Loucy (cell line): ENCODE data around the gene SLTM.

Experiments used
- H2AFZ ChIP-seq: fragments of 200-600 bp; sonication (generic); 2 replicates; pipeline ENCODE4 v1.6.0; 2016; ENCODE audit warnings: antibody characterized with exemption, mild to moderate bottlenecking, low read length, moderate library complexity
- H3F3A ChIP-seq: fragments of 200-600 bp; 2 replicates; pipeline ENCODE4 v1.6.0; 2016; ENCODE audit warnings: antibody characterized with exemption, low read depth, mild to moderate bottlenecking
- H3K27me3 ChIP-seq: fragments of 200-600 bp; sonication (generic); 2 replicates; pipeline ENCODE4 v1.6.1; 2014; ENCODE audit warnings: low read length, mild to moderate bottlenecking; ENCODE audit not compliant: insufficient read depth, poor library complexity, severe bottlenecking
- H3K36me3 ChIP-seq: fragments of 200-600 bp; sonication (generic); 2 replicates; pipeline ENCODE4 v1.6.1; 2016; ENCODE audit warnings: low read length; ENCODE audit not compliant: insufficient read depth
- H3K4me1 ChIP-seq: fragments of 200-600 bp; sonication (generic); 2 replicates; pipeline ENCODE4 v1.5.1; 2014; ENCODE audit warnings: low read length, mild to moderate bottlenecking; ENCODE audit not compliant: insufficient read depth, poor library complexity, severe bottlenecking
- H3K4me2 ChIP-seq: fragments of 200-600 bp; sonication (generic); 2 replicates; pipeline ENCODE4 v1.6.0; 2014; ENCODE audit warnings: antibody characterized with exemption, low read length, low read depth, mild to moderate bottlenecking; ENCODE audit not compliant: poor library complexity, severe bottlenecking
- H3K4me3 ChIP-seq: fragments of 200-600 bp; sonication (generic); 2 replicates; pipeline ENCODE4 v1.5.1; 2014; ENCODE audit warnings: low read length, mild to moderate bottlenecking, mixed read lengths; ENCODE audit not compliant: poor library complexity, severe bottlenecking
- H3K79me2 ChIP-seq: fragments of 200-600 bp; sonication (generic); 2 replicates; pipeline ENCODE4 v1.6.1; 2014; ENCODE audit warnings: low read length; ENCODE audit not compliant: insufficient read depth
- H3K9ac ChIP-seq: fragments of 200-600 bp; sonication (generic); 2 replicates; pipeline ENCODE4 v1.6.0; 2014; ENCODE audit warnings: mild to moderate bottlenecking, low read depth, low read length, moderate library complexity; ENCODE audit not compliant: poor library complexity, severe bottlenecking
- H3K9me2 ChIP-seq: fragments of 200-600 bp; sonication (generic); replicated peaks from 2 replicates; pipeline ENCODE4 v1.6.1; 2016; ENCODE audit warnings: low read depth, low read length, mixed read lengths
- H3K9me3 ChIP-seq: fragments of 200-600 bp; sonication (generic); 2 replicates; pipeline ENCODE4 v1.6.1; 2014; ENCODE audit warnings: mild to moderate bottlenecking, antibody characterized with exemption, low read length, low read depth; ENCODE audit not compliant: insufficient read depth
- H4K20me1 ChIP-seq: fragments of 200-600 bp; sonication (generic); 2 replicates; pipeline ENCODE4 v1.6.0; 2014; ENCODE audit warnings: antibody characterized with exemption, low read length, mild to moderate bottlenecking; ENCODE audit not compliant: insufficient read depth, poor library complexity, severe bottlenecking
- EZH2phosphoT487 ChIP-seq: fragments of 200-600 bp; IDR thresholded peaks from 2 replicates; pipeline ENCODE4 v1.6.1; 2018; ENCODE audit warnings: antibody characterized with exemption, mild to moderate bottlenecking, moderate library complexity, borderline replicate concordance
- TF ChIP-seq, protein P1 (sequence below): fragments of 200-600 bp; sonication (generic); conservative IDR thresholded peaks from 2 replicates; pipeline ENCODE4 v1.5.1; 2014; ENCODE audit warnings: mild to moderate bottlenecking, antibody characterized with exemption, low read length

The SLTM gene

GRCh38 chr15:58980351-58980939, 47.0 kb upstream of the SLTM start:
- Histone ChIP-seq H2AFZ (no peak overlapping the region), H3K9me2 (no peaks in the 10 kb centered on the region), H3K4me2 (peak overlapping the region; percentile 80), H3K9ac (no peak overlapping the region), H3F3A (peaks cover 6% of the 10 kb centered on the region), H3K4me3 (no peak overlapping the region), H3K9me3 (no peaks in the 10 kb centered on the region), H3K79me2 (no peaks in the 10 kb centered on the region), H3K36me3 (no peaks in the 10 kb centered on the region), H4K20me1 (peaks cover 3% of the 10 kb centered on the region), H3K4me1 (peaks cover 14% of the 10 kb centered on the region), H3K27me3 (no peaks in the 10 kb centered on the region)
- TF ChIP-seq, protein P1, sequence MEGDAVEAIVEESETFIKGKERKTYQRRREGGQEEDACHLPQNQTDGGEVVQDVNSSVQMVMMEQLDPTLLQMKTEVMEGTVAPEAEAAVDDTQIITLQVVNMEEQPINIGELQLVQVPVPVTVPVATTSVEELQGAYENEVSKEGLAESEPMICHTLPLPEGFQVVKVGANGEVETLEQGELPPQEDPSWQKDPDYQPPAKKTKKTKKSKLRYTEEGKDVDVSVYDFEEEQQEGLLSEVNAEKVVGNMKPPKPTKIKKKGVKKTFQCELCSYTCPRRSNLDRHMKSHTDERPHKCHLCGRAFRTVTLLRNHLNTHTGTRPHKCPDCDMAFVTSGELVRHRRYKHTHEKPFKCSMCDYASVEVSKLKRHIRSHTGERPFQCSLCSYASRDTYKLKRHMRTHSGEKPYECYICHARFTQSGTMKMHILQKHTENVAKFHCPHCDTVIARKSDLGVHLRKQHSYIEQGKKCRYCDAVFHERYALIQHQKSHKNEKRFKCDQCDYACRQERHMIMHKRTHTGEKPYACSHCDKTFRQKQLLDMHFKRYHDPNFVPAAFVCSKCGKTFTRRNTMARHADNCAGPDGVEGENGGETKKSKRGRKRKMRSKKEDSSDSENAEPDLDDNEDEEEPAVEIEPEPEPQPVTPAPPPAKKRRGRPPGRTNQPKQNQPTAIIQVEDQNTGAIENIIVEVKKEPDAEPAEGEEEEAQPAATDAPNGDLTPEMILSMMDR, result peak; percentile 70
- no peak for TF ChIP-seq EZH2phosphoT487

DNA sequence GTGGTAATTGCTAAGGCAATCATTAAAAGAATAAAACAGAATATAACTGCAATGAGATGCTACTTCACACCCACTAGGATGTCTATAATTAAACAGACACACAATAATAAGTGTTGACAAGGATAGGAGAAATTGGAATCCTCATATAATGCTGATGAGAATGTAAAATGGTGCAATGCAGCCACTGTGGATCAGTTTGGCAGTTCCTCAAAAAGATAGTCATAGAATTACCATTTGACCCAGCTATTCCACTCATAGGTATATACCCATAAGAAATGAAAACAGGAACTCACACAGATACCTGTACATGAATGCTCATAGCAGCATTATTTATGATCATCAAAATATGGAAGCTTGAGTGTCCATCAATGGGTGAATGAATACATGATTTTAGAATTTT, 44.4 kb upstream of the SLTM start:
- no peak overlapping the region for H2AFZ ChIP-seq
- H3K4me1 ChIP-seq, result peaks cover 14% of the 10 kb centered on the region
- H4K20me1 ChIP-seq, result peaks cover 3% of the 10 kb centered on the region
- no peak overlapping the region for H3K4me2 ChIP-seq
- H3K27me3 ChIP-seq, result peaks cover 11% of the 10 kb centered on the region
- no peak overlapping the region for H3K9ac ChIP-seq
- peaks cover 6% of the 10 kb centered on the region for H3F3A ChIP-seq
- no peaks in the 10 kb centered on the region for H3K9me3 ChIP-seq
- no peaks in the 10 kb centered on the region for H3K9me2 ChIP-seq
- TF ChIP-seq EZH2phosphoT487, result no peak
- TF ChIP-seq, protein P1, result no peak
- H3K4me3 ChIP-seq, result no peak overlapping the region
- no peaks in the 10 kb centered on the region for H3K79me2 ChIP-seq
- no peaks in the 10 kb centered on the region for H3K36me3 ChIP-seq

DNA sequence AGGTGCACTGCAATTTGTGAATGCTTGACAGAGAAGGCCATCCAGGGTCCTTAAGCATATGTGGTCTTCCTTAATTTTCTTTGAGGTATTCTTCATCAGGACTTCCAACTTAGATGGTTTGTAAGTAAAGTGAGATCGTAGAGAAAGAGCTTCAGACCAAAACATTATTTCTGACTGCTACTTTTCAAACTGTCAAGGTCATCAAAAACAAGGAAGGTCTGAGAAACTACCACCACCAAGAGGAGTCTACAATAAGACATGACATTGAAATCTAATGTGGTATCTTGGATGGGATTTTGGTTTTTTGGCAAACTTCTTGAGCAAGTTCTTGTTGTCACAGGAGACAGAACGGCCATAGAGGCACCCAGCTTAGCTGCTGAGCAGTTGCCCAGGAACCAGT, 34.0 kb upstream of the SLTM start:
- Histone ChIP-seq H2AFZ (no peak overlapping the region), H4K20me1 (no peaks in the 10 kb centered on the region), H3K4me1 (no peaks in the 10 kb centered on the region), H3F3A (no peaks in the 10 kb centered on the region), H3K9ac (no peak overlapping the region), H3K9me2 (no peaks in the 10 kb centered on the region), H3K27me3 (peaks cover 4% of the 10 kb centered on the region), H3K36me3 (no peaks in the 10 kb centered on the region), H3K4me3 (no peak overlapping the region), H3K79me2 (no peaks in the 10 kb centered on the region), H3K4me2 (no peak overlapping the region), H3K9me3 (no peaks in the 10 kb centered on the region)
- TF ChIP-seq EZH2phosphoT487, result no peak
- TF ChIP-seq, protein P1, result no peak
